IMR-90 (cell line): Measurements from ENCODE around the gene STOX1. TPM values are rescaled to one million over a fixed set of nuclear protein-coding genes. Genes with fewer than 3 reads are reported as not detected.
A peak's percentile ranks its signal among the peaks of the same experiment; 100 is the strongest.

Experiments
- ATAC-seq: fragments of 200-7000 bp; cut with Tn5 transposase; 2 replicates; pipeline ENCODE4 v1.9.1; 2020; ENCODE audit warnings: low read depth, mild to moderate bottlenecking, moderate library complexity
- BruUV-seq: library from RNA; stranded (reverse); fragments of 400-500 nt; replicated peaks from 2 replicates; lab custom pipeline; 2021; lab: Mats Ljungman, UMichigan
- CTCF ChIA-PET: fragments of 300-600 bp; formaldehyde crosslinking; extraction: SDS; loops from one replicate; lab custom pipeline; 2021; ENCODE audit warnings: antibody characterized with exemption; lab: Yijun Ruan, JAX
- POLR2A ChIA-PET: fragments of 300-600 bp; sonication (Branson Sonifier 250); formaldehyde crosslinking; loops from one replicate; lab custom pipeline; 2022; ENCODE audit warnings: antibody characterized with exemption; ENCODE audit not compliant: unreplicated experiment; lab: Charles Lee
- DNase-seq: peaks from one replicate; pipeline ENCODE4 v3.0.0; 2013
- H2AFZ ChIP-seq: replicated peaks from 2 replicates; pipeline ENCODE3; 2013; ENCODE audit warnings: low read length, mild to moderate bottlenecking; ENCODE audit not compliant: poor library complexity
- H2AK5ac ChIP-seq: 2 replicates; pipeline ENCODE4 v1.6.1; 2013; ENCODE audit warnings: low read depth, low read length, inconsistent platforms
- H2AK9ac ChIP-seq: replicated peaks from 2 replicates; pipeline ENCODE3; 2013; ENCODE audit warnings: mild to moderate bottlenecking, low read depth, low read length, moderate library complexity; ENCODE audit not compliant: poor library complexity
- H2BK120ac ChIP-seq: 2 replicates; pipeline ENCODE4 v1.6.1; 2013; ENCODE audit warnings: low read depth, low read length, inconsistent platforms
- H2BK15ac ChIP-seq: 3 replicates; pipeline ENCODE4 v1.6.1; 2013; ENCODE audit warnings: low read depth, low read length, inconsistent platforms
- H2BK20ac ChIP-seq: 2 replicates; pipeline ENCODE4 v1.6.1; 2013; ENCODE audit warnings: low read depth, mild to moderate bottlenecking, inconsistent platforms, low read length, moderate library complexity
- H2BK5ac ChIP-seq: 2 replicates; pipeline ENCODE4 v1.6.1; 2013; ENCODE audit warnings: mild to moderate bottlenecking, low read depth, low read length, inconsistent platforms; ENCODE audit not compliant: poor library complexity, severe bottlenecking
- H3K14ac ChIP-seq: replicated peaks from 2 replicates; pipeline ENCODE4 v1.6.1; 2013; ENCODE audit warnings: low read depth, low read length, inconsistent platforms
- H3K18ac ChIP-seq: 2 replicates; pipeline ENCODE4 v1.6.1; 2013; ENCODE audit warnings: low read depth, low read length, control low read depth
- H3K23ac ChIP-seq: 2 replicates; pipeline ENCODE4 v1.6.1; 2013; ENCODE audit warnings: low read depth, low read length, inconsistent platforms
- H3K27ac ChIP-seq: 2 replicates; pipeline ENCODE4 v1.5.1; 2013; ENCODE audit warnings: mild to moderate bottlenecking, control low read depth, low read length; ENCODE audit not compliant: insufficient read depth
- H3K27me3 ChIP-seq: 2 replicates; pipeline ENCODE4 v1.6.1; 2013; ENCODE audit warnings: low read length; ENCODE audit not compliant: control insufficient read depth, insufficient read depth
- H3K36me3 ChIP-seq: 2 replicates; pipeline ENCODE4 v1.6.1; 2013; ENCODE audit warnings: low read length, mixed read lengths; ENCODE audit not compliant: control insufficient read depth, insufficient read depth
- H3K4ac ChIP-seq: 2 replicates; pipeline ENCODE4 v1.6.1; 2013; ENCODE audit warnings: low read depth, low read length, inconsistent platforms
- H3K4me1 ChIP-seq: 2 replicates; pipeline ENCODE4 v1.6.1; 2013; ENCODE audit warnings: low read length, mixed read lengths; ENCODE audit not compliant: control insufficient read depth, insufficient read depth
- H3K4me2 ChIP-seq: 2 replicates; pipeline ENCODE4 v1.6.1; 2013; ENCODE audit warnings: low read depth, mild to moderate bottlenecking, control low read depth, low read length, moderate library complexity
- H3K4me3 ChIP-seq: 2 replicates; pipeline ENCODE4 v1.5.1; 2013; ENCODE audit warnings: low read depth, mild to moderate bottlenecking, control low read depth, low read length, moderate library complexity; ENCODE audit not compliant: insufficient read depth
- H3K56ac ChIP-seq: 2 replicates; pipeline ENCODE4 v1.6.1; 2013; ENCODE audit warnings: low read length, inconsistent platforms; ENCODE audit not compliant: insufficient read depth; ENCODE audit errors: extremely low read depth
- H3K79me1 ChIP-seq, 2 experiments: 2 replicates each; pipeline ENCODE4 v1.6.1; 2013; ENCODE audit warnings: low read length in 2 of 2, inconsistent platforms in 1 of 2, low read depth in 1 of 2
- H3K9ac ChIP-seq: 2 replicates; pipeline ENCODE4 v1.6.1; 2013; ENCODE audit warnings: low read depth, low read length, control low read depth
- H3K9me1 ChIP-seq: 2 replicates; pipeline ENCODE4 v1.6.1; 2013; ENCODE audit warnings: low read length, inconsistent platforms; ENCODE audit not compliant: insufficient read depth
- H3K9me3 ChIP-seq: 2 replicates; pipeline ENCODE4 v1.6.1; 2013; ENCODE audit warnings: low read length; ENCODE audit not compliant: control insufficient read depth, insufficient read depth
- H4K20me1 ChIP-seq: 2 replicates; pipeline ENCODE4 v1.6.1; 2013; ENCODE audit warnings: low read length, inconsistent platforms; ENCODE audit not compliant: insufficient read depth
- H4K5ac ChIP-seq: 2 replicates; pipeline ENCODE4 v1.6.1; 2013; ENCODE audit warnings: mild to moderate bottlenecking, low read depth, low read length, control low read depth
- H4K8ac ChIP-seq, 2 experiments: 2 replicates each; pipeline ENCODE4 v1.6.1; 2013; ENCODE audit warnings: low read depth in 2 of 2, low read length in 2 of 2, control low read depth in 1 of 2, inconsistent platforms in 1 of 2
- H4K91ac ChIP-seq: 2 replicates; pipeline ENCODE4 v1.6.1; 2013; ENCODE audit warnings: low read depth, low read length, inconsistent platforms; ENCODE audit not compliant: insufficient read depth
- CEBPB ChIP-seq: IDR thresholded peaks from 2 replicates; pipeline ENCODE4 v1.6.1; 2012; ENCODE audit warnings: low read depth, low read length, improper control_type of control experiment
- CHD1 ChIP-seq: IDR thresholded peaks from 2 replicates; pipeline ENCODE4 v1.6.1; 2012; ENCODE audit warnings: low read depth, low read length, improper control_type of control experiment
- ELK1 ChIP-seq: fragments of 150-350 bp; IDR thresholded peaks from 2 replicates; pipeline ENCODE4 v1.6.1; 2016; ENCODE audit warnings: low read depth, mild to moderate bottlenecking, low read length, moderate library complexity, borderline replicate concordance
- FOS ChIP-seq: fragments of 150-350 bp; IDR thresholded peaks from 2 replicates; pipeline ENCODE4 v1.6.1; 2016; ENCODE audit warnings: low read depth, low read length
- MAFK ChIP-seq: IDR thresholded peaks from 2 replicates; pipeline ENCODE4 v1.6.1; 2012; ENCODE audit warnings: low read depth, low read length, improper control_type of control experiment
- MAZ ChIP-seq: IDR thresholded peaks from 2 replicates; pipeline ENCODE4 v1.6.1; 2012; ENCODE audit warnings: low read depth, mild to moderate bottlenecking, low read length, improper control_type of control experiment, moderate library complexity, borderline replicate concordance
- MXI1 ChIP-seq: IDR thresholded peaks from 2 replicates; pipeline ENCODE4 v1.6.1; 2012; ENCODE audit warnings: low read depth, mild to moderate bottlenecking, low read length, moderate library complexity, borderline replicate concordance
- NFE2L2 ChIP-seq: fragments of 150-350 bp; IDR thresholded peaks from 2 replicates; pipeline ENCODE4 v1.6.1; 2016; ENCODE audit warnings: low read depth, mild to moderate bottlenecking, low read length
- RCOR1 ChIP-seq: IDR thresholded peaks from 2 replicates; pipeline ENCODE4 v1.6.1; 2012; ENCODE audit warnings: mild to moderate bottlenecking, low read length, improper control_type of control experiment; ENCODE audit not compliant: insufficient replicate concordance
- RFX5 ChIP-seq: IDR thresholded peaks from 2 replicates; pipeline ENCODE4 v1.8.0; 2012; ENCODE audit warnings: low read depth, mild to moderate bottlenecking, low read length, moderate library complexity
- SMC3 ChIP-seq: fragments of 150-350 bp; IDR thresholded peaks from 2 replicates; pipeline ENCODE4 v1.6.1; 2016; ENCODE audit warnings: low read depth, mild to moderate bottlenecking, antibody characterized with exemption, low read length, moderate library complexity
- WGBS, 2 experiments: methylation state at CpG; one replicate each; pipeline versions ENCODE4 v1.1.5 to v1.1.7; 2013; ENCODE audit warnings: missing lambda C conversion rate in 2 of 2; ENCODE audit not compliant: insufficient read length in 1 of 2; ENCODE audit errors: extremely low coverage in 2 of 2; 5-methylcytosine and 5-hydroxymethylcytosine counted together
- dilution Hi-C: fragments of 300-500 bp; cut with HindIII; formaldehyde crosslinking; loops from one replicate; pipeline ENCODE4 v1.14.3; 2018; ENCODE audit warnings: low sequenced_read_pairs; ENCODE audit not compliant: unreplicated experiment
- in situ Hi-C: fragments of 300-500 bp; cut with MboI; formaldehyde crosslinking; loops from 3 replicates; pipeline ENCODE4 v1.14.3; 2019; ENCODE audit warnings: low sequenced_read_pairs, inconsistent platforms, mixed read lengths
- intact Hi-C: fragments of 100-400 bp; cut with micrococcal nuclease; formaldehyde crosslinking; loops from 2 replicates; pipeline ENCODE4 v1.10.0; 2022
- polyA plus RNA-seq, 3 experiments: library from polyadenylated mRNA; depleted of rRNA; stranded (reverse); fragments of >200 nt; gene quantifications; 2 replicates each; pipeline ENCODE4 v1.2.3, GENCODE V29; 2012; ENCODE audit warnings: low replicate concordance in 1 of 3
- total RNA-seq: library from RNA; depleted of rRNA; stranded (reverse); fragments of >200 nt; gene quantifications from 2 replicates; pipeline ENCODE4 v1.2.3, GENCODE V29; 2012
- TF ChIP-seq, protein P1 (sequence below): fragments of 150-350 bp; IDR thresholded peaks from 2 replicates; pipeline ENCODE4 v1.6.1; 2017; ENCODE audit warnings: mild to moderate bottlenecking, antibody characterized with exemption, low read length, low read depth

The STOX1 gene
- total and polyA plus RNA-seq, 2 of the 4 experiments (the other 2 are of a cell fraction): 0.03 to 0.18 TPM

DNA sequence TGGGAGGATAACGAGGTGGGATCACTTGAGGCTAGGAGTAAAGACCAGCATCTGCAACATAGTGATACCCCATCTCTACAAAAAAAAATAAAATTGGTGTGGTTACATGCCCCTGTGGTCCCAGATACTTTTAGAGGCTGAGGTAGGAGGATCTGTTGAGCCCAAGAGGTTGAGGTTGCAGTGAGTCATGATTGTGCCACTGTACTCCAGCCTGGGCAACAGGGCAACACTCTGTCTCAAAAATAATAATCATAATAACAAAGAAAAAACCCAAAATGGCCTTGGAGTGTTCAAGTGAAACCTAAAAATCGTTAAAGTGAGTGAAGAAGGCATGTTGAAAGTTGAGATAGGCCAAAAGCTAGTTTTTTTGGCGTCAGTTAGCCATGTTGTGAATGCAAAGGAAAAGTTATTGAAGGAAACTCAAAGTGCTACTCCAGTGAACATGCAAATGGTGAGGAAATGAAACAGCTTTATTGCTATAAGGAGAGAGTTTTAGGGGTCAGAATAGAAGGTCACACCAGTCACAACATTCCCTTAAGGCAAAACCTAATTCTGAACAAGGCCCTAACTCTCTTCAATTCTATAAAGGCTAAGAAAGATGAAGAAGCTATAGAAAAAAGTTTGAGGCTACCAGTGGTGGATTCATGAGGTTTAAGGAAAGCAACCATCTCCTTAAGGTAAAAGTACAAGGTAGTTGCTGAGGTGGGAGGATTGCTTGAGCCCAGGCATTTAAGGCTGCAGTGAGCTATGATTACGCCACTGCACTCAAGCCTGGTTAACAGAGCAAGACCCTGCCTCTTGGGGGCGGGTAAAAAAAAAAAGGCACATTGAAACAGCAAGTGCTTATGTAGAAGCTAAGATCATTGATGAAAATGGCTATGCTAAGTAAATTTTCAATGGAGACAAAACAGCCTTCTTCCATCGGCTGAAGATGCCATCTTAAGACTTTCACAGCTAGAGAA, 45.4 kb upstream of the STOX1 start (continued):
- TF ChIP-seq NFE2L2 (no peak), CHD1 (no peak)

DNA sequence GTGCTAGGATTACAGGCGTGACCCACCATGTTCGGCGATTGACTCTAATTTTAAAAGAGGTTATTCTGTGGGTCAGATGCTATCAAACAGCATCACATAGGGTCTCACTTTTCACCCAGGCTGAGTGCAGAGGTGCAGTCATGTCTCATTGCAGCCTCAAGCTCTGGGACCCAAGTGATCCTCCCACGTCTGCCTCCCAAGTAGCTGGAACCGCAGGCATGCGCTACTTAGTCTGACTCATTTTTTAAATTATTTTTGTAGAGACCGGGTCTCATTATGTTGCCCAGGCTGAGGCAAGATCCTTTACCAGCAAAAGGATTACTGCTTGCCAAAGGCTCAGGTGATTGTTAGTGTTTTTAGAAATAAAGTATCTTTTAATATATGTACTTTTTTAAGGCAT, 42.9 kb upstream of the STOX1 start:
- in situ Hi-C loops (no loop called here), intact Hi-C loops (loop anchor here (10.0 kb wide), 1 partner anchor 630 kb away; the partner anchor contains the start of gene TACR2), dilution Hi-C loops (no loop called here)
- H3K4me1 ChIP-seq: no peaks in the 10 kb centered on the region
- H3K14ac ChIP-seq: no peak overlapping the region
- no peak overlapping the region for H3K9ac ChIP-seq
- no peak overlapping the region for H3K4me3 ChIP-seq
- H4K20me1 ChIP-seq: no peaks in the 10 kb centered on the region
- H2AK9ac ChIP-seq: no peak overlapping the region
- no peaks in the 10 kb centered on the region for H3K9me3 ChIP-seq
- no peaks in the 10 kb centered on the region for H3K9me1 ChIP-seq
- H3K4me2 ChIP-seq: no peak overlapping the region
- peak; percentile 8 for DNase-seq
- peaks cover 55% of the 10 kb centered on the region for H3K36me3 ChIP-seq
- H2AK5ac ChIP-seq: no peak overlapping the region
- CTCF ChIA-PET: no interaction called here
- H2BK120ac ChIP-seq: no peak overlapping the region
- no peak overlapping the region for H2BK15ac ChIP-seq
- H2BK20ac ChIP-seq: no peak overlapping the region
- no peak overlapping the region for H4K8ac ChIP-seq
- H3K27ac ChIP-seq: no peak overlapping the region
- no peak overlapping the region for H3K4ac ChIP-seq
- POLR2A ChIA-PET: no interaction called here
- WGBS, 2 experiments: 94% methylated on average over 6 of the region's 7 CpGs; no CpG with 5 or more reads in 1 of the 2 experiments
- ATAC-seq: no peak; the same call in 1 of the 2 replicates
- H2AFZ ChIP-seq: no peak overlapping the region
- no peak overlapping the region for H3K18ac ChIP-seq
- H3K79me1 ChIP-seq: peaks cover 2 to 5% of the 10 kb centered on the region in 2 experiments; a peak in 2 of 4 replicates
- H3K23ac ChIP-seq: no peak overlapping the region
- BruUV-seq: no TSS peak
- no peak overlapping the region for H4K5ac ChIP-seq
- no peak overlapping the region for H3K56ac ChIP-seq
- H3K27me3 ChIP-seq: no peaks in the 10 kb centered on the region
- no peak overlapping the region for H2BK5ac ChIP-seq
- H4K91ac ChIP-seq: no peak overlapping the region
- TF ChIP-seq SMC3: no peak
- TF ChIP-seq MAFK: no peak
- TF ChIP-seq RFX5: no peak
- TF ChIP-seq NFE2L2: no peak
- TF ChIP-seq FOS: no peak
- TF ChIP-seq ELK1: no peak
- TF ChIP-seq MAZ: no peak
- TF ChIP-seq, protein P1, sequence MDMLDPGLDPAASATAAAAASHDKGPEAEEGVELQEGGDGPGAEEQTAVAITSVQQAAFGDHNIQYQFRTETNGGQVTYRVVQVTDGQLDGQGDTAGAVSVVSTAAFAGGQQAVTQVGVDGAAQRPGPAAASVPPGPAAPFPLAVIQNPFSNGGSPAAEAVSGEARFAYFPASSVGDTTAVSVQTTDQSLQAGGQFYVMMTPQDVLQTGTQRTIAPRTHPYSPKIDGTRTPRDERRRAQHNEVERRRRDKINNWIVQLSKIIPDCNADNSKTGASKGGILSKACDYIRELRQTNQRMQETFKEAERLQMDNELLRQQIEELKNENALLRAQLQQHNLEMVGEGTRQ: no peak
- TF ChIP-seq CEBPB: no peak
- TF ChIP-seq MXI1: no peak
- TF ChIP-seq RCOR1: no peak
